Erythroblast (primary cell): Measurements from ENCODE around the gene SRA1.
"Not testable (repeated sequence)": the region's sequence is repeated elsewhere in the genome, so short reads cannot be mapped to it uniquely, and the experiment has no call there.

ENCODE experiments used
- DNase-seq, 2 experiments: peaks; one replicate each; lab custom pipeline; 2025; lab: John Stamatoyannopoulos, UW
- GATA1 ChIP-seq: IDR thresholded peaks from 2 replicates; pipeline ENCODE4 v1.6.1; 2011; ENCODE audit warnings: low read depth, mild to moderate bottlenecking, control low read depth, low read length, moderate library complexity
- POLR2A ChIP-seq: IDR thresholded peaks from 2 replicates; pipeline ENCODE4 v1.6.1; 2011; ENCODE audit warnings: mild to moderate bottlenecking, low read length

The SRA1 gene

DNA sequence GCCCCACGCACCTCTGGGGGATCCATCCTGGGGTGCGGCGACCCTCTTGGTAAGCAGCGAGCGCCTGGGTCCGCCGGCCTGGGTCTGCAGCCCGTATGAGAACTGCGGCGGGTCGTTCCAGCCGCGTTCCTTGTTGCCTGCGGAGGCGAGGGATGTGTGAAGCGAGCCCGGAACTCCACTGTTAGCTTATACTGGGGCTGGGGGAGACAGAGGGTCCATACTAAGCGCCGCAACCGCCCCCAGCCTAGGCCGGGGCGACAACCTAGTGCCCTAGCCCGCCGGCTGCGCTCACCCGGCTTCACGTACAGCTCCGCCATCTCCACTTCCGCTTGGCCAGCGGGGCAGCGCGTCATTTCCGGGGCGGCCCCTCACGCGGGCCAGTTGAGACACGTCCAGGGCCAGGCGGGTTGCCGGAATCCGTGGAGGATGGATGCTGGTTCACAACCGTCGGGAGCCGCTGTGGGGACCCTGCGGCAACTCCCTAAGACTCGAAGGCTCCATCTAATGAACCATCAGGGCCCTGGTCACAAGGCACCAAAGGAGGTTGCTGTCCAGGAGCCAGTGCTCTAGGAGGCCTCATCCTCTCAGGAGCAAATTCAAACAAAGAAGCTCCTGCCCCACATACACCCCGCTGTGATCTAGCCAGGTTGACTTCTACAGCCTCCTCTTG, at the start of gene SRA1:
Gene SRA1 (minus strand): TSS at position 338 of the 670 bp plus-strand sequence. CDS start 21 bp downstream, at position 317.
- peak; percentile 96 for TF ChIP-seq POLR2A
- no peak for TF ChIP-seq GATA1
- peak; percentile 92 to 95 for DNase-seq

DNA sequence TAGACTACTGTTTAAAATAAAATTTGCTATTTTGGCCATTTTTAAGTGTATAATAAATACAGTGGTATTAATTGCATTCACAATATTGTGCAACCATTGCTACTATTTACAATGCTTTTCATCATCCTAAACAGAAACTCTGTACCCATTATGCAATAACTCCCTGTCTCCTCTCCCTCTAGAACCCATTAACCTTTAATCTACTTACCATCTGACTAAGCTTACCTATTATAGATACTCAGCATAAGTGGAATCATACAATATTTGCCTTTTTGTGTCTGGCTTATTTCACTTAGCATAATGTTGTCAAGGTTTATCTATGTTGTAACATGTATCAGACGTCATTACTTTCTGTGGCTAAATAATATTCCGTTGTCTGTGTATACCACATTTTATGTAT, 49.8 kb upstream of the SRA1 start:
- TF ChIP-seq POLR2A (no peak), GATA1 (no peak)
- DNase-seq, result peak in 1 of 2 experiments; percentile 12

DNA sequence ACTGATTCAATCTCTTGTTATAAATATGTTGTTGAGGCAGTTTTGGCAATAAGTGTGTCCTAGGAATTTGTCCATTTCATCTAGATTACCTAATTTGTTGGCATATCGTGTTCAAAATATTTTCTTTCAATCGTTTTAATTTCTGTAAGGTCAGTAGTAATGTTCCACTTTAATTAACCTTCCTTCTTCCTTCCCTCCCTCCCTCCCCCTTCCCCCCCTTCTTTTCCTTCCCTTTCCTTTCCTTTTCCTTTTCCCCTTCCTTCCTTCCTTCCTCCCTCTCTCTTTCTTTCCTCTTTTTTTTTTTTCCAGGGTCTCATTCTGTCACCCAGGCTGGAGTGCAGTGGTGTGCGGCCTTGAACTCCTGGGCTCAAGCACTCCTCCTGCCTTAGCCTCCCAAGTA, 48.6 kb upstream of the SRA1 start:
- DNase-seq, result no peak
- TF ChIP-seq POLR2A (no peak), GATA1 (no peak)

DNA sequence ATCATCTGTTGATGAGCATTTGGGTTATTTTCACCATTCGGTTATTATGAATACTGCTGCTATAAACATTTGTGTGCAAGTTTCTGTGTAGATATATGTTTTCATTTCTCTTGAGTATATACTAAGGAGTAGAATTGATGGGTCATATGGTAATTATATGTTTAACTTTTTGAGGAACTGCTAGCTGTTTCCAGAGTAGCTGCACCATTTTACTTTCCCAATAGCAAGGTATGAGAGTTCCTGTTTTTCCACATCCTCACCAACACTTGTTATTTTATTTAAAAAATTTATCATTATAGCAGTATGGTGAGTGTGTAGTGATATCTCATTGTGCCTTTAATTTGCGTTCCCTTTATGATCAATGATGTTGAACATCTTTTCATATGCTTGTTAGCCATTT, 46.5 kb upstream of the SRA1 start:
- TF ChIP-seq GATA1 (no peak), POLR2A (no peak)
- no peak for DNase-seq

DNA sequence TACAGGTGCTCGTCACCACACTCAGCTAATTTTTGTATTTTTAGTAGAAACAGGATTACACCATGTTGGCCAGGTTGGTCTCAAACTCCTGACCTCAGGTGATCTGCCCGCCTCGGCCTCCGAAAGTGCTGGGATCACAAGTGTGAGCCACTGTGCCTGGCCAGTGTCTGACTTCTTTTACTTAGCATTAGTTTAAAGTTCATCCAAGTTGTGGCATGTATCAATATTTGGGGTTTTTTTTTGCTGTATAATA, 46.1 kb upstream of the SRA1 start:
- DNase-seq, result not testable (repeated sequence)

DNA sequence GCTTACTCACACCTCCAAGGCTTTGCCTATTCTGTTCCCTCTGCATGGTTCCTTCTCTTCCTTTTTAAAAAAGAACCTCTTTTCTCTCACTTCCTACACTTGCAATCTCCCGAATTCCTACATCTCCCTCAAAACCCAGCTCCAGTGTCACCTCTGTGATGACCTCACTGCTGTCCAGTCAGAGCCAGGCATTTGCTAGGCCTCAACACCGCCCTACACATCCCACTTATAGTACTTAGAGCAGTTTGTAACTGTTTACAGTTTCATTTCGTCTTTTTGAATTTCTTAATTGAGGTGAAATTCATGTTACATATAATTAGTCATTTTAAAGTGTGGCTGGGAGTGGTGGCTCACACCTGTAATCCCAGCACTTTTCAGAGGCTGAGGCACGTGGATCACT, 44.9 kb upstream of the SRA1 start:
- TF ChIP-seq POLR2A (no peak), GATA1 (no peak)
- DNase-seq, result no peak

DNA sequence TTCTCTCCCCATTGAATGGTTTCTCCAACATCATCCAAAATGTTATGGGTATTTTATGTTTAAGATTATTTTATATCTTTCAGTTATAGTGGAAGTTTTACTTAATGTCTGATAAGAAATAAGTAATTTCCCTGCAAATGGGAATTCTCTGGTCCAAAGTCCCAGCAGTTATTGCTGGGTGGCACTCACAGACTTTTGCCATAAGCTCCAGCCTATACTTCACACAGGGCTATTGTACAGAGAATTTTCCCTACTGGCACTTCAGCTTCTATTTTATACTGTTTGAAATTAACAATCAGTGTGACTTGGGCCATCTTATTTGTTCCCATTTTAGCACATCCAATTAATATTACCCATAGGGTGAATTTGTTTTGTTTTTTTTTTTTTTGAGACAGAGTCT, 42.8 kb upstream of the SRA1 start:
- TF ChIP-seq POLR2A, result no peak
- no peak for TF ChIP-seq GATA1
- no peak for DNase-seq

DNA sequence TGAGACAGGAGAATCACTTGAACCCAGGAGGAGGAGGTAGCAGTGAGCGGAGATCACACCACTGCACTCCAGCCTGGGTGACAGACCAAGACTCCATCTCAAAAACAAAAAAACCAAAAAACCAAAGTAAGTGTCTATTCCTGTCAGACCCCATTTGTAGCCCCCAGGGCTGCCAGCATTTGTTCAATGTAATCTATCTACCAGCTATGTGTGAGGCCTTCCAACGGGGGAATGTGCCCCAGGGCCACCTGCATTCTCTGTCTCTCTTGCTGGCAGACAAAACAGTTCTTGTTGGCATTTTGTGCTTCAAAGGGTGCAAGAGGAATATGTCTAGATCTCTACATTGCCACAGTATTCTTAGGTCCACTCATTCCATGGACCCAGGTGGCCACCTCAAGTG, 41.6 kb upstream of the SRA1 start:
- DNase-seq, result no peak
- TF ChIP-seq POLR2A, result no peak
- no peak for TF ChIP-seq GATA1

DNA sequence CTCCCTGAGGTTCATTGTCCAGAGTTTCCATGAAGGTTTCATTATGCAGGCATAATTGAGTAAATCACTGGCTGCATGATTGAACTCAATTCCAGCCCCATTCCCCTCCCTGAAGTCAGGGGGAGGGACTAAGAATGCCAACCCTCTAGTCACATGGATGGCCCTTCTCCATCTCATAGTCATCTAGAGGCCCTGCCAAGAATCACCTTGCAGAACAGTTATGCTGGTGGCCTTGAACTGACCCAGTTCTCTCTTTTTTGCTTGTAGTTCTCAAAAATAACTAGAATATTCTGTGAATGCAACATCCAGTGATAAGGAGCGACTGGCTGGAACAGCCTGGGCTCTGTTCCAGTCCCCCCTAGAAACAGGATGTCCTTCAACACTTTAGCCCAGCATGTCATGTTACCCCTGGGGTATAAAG, 39.1 kb upstream of the SRA1 start:
- TF ChIP-seq GATA1 (no peak), POLR2A (no peak)
- no peak for DNase-seq

DNA sequence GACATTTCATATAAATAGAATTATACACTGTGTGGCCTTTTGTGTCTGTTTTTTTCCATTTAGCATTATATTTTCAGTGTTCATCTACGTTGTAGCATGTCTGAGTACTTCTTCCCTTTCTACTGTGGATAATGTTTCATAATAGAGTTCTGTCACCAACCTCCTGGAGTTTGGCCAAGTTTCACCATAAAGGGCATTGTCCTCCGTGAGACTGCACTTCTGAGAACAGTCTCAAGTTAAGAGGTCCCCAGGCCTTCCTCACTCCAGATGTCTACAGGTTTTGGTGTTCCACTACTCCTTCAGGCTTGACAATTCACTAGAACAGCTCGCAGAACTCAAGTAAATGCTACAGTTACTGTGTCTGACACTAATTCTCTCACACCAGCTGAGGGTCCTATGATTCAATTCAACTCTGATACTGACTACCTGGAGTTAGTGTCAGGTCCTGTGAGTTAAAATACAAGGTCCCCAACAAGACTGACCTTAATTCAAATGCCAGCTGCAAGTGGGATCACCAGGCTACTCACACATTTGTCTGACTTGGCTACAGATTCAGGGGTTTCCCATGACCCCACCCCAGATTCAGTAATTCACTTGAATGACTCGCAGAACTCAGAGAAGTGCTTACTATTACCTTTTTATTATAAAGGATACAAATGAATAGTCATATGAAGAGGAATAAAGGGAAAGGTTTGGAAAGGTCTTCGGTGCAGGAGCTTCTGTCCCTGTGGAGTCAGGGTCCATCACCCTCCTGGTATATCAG, 38.4 kb upstream of the SRA1 start:
- TF ChIP-seq GATA1 (no peak), POLR2A (no peak)
- DNase-seq, result peak in 1 of 2 experiments; percentile 6

DNA sequence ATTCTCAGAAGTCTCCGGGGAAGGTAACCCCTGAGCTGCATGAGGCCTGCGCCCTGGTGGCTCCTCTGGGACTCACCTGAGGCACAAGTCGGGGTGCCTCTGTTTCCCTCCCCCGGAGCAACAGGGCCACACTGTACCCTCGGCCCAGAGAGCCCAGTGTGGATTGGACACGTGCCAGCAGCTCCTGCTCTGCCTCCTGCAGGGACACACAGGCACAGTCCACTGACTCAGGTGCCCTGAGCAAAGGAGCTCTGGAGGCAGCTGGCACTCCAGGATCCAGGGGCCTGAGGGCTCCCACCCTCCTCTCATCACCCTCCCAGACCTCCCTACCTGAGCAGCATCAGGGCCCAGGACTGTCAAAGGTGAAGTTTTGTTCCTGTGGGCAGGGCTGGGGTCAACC, 36.9 kb upstream of the SRA1 start:
- no peak for DNase-seq
- TF ChIP-seq GATA1, result no peak
- no peak for TF ChIP-seq POLR2A

DNA sequence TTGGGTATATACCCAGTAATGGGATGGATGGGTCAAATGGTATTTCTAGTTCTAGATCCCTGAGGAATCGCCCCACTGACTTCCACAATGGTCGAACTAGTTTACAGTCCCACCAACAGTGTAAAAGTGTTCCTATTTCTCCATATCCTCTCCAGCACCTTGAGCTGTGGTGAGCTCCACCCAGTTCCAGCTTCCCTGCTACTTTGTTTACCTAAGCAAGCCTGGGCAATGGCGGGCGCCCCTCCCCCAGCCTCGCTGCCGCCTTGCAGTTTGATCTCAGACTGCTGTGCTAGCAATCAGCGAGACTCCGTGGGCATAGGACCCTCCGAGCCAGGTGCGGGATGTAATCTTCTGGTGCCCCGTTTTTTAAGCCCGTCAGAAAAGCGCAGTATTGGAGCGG, 35.8 kb upstream of the SRA1 start:
- not testable (repeated sequence) for DNase-seq

DNA sequence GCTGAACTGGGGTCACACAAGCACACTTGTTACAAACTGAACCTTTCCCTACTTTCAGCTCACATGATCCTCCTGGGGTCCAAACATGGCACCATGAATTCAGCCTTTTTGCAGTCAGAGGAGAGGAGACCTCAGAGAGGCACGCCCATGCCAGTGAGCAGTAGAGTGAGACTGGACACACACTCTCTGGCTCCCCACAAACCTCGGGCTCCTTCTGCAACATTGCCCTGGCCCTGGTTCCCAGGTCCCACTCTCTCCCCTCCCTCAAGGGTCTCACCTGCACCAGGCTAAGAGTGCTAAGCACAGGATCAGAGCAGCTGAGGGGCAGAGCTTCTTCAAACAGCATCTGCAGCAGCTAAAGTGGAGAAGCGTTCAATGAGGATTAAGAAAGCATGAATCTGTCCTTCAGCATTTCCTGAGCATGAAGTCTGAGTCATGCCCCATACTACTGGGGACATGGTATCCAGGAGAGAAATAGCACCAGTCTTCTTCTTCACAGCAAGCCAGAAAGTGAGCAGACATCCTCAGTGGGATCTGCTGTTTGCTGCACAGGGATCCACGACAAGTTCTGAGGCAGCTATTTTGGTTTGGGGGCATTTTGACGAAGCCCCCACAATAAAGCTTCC, 34.6 kb upstream of the SRA1 start:
- no peak for TF ChIP-seq POLR2A
- TF ChIP-seq GATA1, result no peak
- DNase-seq, result no peak

DNA sequence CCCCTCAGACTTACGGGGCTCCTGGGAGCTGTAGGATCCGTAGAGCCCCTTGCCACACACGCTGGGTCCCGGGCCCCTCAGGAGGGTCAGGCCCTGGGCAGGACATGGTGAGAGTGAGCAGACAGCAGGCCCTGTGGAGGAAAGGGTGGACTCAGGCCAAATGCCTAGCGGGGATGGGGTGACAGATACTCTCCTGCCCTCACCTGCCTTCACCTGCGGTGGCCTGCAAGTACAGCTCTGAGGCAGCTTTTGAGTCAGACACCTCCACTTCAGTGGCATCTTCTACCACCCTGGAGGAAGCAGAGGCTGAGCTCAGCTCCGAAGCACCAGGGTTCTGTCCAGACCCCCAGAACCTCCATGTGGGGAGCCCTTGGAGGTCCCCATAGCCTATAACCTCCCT, 33.6 kb upstream of the SRA1 start:
- TF ChIP-seq GATA1 (no peak), POLR2A (no peak)
- DNase-seq, result no peak

DNA sequence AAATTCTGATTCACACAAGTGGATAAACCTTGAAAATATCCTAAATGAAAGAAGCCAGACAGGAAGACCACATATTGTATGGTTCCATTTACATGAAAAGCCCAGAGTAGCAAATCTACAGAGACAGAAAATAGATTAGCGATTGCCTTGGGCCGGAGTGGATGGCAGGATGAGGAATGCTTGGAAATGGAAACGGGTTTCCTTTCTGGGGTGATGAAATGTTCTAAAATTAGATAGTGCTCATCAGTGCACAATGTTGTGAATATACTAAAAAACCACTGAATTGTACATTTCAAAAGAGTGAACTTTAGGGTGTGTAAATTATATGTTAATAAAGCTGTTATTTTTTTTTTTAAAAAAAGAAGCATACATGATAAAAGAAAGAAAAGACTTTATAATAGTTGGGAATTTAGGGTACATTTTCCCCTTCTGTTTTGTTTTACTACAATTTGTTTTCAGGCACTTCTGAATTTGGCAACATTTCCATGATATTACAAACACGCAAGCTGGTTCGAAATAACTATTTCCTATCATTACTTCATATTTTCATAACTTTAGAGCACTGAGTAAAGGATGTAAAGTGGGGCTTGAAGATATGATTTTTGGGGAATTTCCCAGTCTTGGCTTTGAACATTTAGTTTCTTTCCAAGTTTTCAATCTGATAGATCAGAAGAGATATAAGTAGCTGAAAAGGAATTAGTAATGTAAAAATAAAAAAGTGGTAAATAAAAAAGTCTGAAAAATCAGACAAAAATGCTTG, 31.2 kb upstream of the SRA1 start:
- no peak for DNase-seq
- TF ChIP-seq POLR2A (no peak), GATA1 (no peak)

DNA sequence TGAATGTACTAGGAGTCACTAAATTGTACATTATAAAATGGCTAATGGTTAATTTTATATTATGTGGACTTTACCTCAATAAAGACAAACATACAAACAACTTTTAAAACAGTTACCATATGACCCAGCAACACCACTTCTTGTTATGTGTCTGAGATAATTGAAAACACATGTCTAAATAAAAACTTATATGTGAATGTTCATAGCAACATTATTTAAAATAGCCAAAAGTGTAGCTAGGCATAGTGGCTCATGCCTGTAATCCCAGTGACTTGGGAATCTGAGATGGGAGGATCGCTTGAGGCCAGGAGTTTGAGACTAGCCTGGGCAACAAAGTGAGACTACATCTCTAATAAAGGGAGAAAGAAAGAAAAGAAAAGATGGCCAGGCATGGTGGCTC, 30.2 kb upstream of the SRA1 start:
- TF ChIP-seq GATA1, result no peak
- no peak for TF ChIP-seq POLR2A

DNA sequence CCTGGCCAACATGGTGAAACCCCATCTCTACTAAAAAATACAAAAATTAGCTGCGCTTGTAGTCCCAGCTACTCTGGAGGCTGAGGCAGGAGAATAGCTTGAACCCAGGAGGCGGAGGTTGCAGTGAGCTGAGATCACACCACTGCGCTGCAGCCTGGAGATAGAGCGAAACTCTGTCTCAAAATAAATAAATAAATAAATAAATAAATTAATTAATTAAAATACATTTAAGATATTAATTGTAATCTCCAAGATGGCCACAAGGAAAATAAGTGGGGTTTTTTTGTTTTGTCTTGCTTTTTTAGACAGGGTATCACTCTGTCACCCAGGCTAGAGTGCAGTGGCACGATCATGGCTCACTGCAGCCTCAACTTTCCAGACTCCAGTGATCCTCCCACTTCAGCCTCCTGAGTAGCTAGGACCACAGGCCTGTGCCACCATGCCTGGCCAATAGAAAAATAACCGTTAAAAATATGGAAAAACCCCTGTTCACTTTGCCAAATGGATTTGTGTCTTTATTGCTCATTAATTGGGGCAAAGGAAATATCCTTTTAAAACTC, 22.0 kb upstream of the SRA1 start:
- not testable (repeated sequence) for DNase-seq

More for the DNA sequence above, 30.2 kb upstream of the SRA1 start:
- no peak for DNase-seq
